HG03196 (cell line): ENCODE measurements around the gene POLR1H.
"Not testable (repeated sequence)": the region's sequence is repeated elsewhere in the genome, so short reads cannot be mapped to it uniquely, and the experiment has no call there.

Experiments
- ATAC-seq: cut with Tn5 transposase; IDR thresholded peaks from one replicate; pipeline ENCODE4 v1.9.1; 2021; ENCODE audit not compliant: unreplicated experiment

The POLR1H gene, protein sequence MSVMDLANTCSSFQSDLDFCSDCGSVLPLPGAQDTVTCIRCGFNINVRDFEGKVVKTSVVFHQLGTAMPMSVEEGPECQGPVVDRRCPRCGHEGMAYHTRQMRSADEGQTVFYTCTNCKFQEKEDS

GRCh38 chr6:30061092-30061857 lies at the start of gene POLR1H:
TSS of gene POLR1H (plus strand) at chr6:30061265. CDS start at chr6:30061525, 260 bp downstream.
- peak; percentile 86 for ATAC-seq

- no peak for ATAC-seq
These were observed 47.7 kb upstream of the POLR1H start for GRCh38 chr6:30013291-30013922.

- ATAC-seq = no peak
These were observed 41.2 kb upstream of the POLR1H start for GRCh38 chr6:30019819-30020218.

GRCh38 chr6:30020626-30021025 lies 40.4 kb upstream of the POLR1H start:
- ATAC-seq = no peak

GRCh38 chr6:30022189-30022588 lies 38.9 kb upstream of the POLR1H start:
- ATAC-seq = no peak

DNA sequence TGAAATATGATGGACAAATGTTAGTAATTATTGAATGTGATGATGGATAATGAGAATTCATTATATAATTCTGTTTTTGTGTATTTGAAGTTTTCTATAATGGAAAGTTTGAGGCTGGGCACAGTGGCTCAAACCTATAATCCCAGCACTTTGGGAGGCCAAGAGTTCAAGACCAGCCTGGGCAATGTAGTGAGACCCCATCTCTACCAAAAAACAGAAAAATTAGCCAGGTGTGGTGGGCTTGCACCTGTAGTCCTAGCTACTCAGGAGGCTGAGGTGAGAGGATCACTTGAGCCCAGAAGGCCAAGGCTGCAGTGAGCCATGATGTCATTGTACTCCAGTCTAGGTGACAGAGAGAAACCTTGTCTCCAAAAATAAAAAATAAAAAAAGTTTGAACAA lies 38.4 kb upstream of the POLR1H start:
- ATAC-seq = not testable (repeated sequence)

DNA sequence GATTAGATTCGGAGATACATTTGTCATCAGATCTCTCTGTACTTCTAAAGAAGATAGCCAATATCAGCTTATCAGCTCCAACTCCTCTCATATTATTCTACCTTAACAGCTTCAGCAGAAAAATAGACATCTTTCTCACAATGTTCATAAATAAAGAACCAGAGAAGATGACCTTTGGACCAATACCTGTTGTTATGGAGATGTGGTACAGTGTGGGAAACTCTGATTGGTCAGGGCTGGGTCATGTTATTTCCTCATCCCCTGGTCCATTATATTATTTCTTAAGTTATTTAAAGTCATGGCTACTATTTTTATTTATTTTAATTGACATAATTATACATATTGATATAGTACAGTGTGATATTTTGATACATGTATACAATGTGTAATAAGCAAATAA lies 35.9 kb upstream of the POLR1H start:
- ATAC-seq = no peak

- no peak for ATAC-seq
These were observed 31.5 kb upstream of the POLR1H start for GRCh38 chr6:30029588-30029987.

DNA sequence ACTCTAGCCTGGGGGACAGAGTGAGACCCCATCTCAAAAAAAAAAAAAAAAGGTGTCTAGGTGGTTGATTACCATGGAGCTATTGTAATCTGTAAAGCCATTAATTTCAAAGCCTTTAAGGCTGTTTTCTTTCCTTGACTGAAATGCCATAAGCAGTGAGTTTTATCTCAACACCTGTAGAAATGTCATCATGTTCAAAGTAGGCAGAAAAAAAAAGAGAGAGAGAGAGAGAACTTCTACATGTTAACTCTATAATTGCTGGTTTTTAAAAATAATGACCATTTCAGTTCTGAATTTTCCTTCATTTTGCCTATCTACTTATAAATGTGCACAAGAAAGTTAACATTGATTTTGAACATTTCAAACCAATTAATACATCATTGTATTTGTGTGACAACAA lies 29.7 kb upstream of the POLR1H start:
- ATAC-seq = no peak

GRCh38 chr6:30033440-30033839 lies 27.6 kb upstream of the POLR1H start:
- ATAC-seq = not testable (repeated sequence)

GRCh38 chr6:30035784-30036183 lies 25.3 kb upstream of the POLR1H start:
- no peak for ATAC-seq

DNA sequence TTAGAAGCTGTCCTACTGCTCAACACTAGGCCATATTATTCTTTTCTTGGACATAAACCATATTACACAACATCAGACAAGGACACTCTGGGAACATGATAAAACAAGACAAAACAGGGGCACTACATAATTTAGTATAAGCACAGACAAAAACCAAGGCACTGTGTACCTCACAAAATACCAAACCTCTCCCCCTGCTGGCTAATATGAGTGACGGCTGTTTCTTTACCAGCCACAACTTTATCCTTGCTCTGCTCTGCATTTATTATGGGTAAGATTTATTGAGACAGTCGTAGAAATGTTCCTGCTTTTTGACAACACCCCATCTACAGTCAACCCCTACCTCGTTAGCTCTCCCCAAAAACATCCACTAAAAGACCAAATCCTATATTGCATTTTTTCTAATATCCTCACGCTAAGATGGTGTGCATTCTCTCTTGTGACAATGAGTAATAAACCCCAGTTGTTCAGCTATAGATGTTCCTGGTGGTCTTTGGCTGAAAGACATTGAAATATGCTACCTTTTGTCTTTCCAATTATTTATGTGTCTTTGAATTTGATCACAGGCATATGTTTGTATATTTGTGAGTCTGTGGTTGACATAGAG lies 23.8 kb upstream of the POLR1H start:
- no peak for ATAC-seq

GRCh38 chr6:30041221-30041620 lies 19.8 kb upstream of the POLR1H start:
- ATAC-seq = no peak

GRCh38 chr6:30041821-30042220 lies 19.2 kb upstream of the POLR1H start:
- ATAC-seq = no peak

DNA sequence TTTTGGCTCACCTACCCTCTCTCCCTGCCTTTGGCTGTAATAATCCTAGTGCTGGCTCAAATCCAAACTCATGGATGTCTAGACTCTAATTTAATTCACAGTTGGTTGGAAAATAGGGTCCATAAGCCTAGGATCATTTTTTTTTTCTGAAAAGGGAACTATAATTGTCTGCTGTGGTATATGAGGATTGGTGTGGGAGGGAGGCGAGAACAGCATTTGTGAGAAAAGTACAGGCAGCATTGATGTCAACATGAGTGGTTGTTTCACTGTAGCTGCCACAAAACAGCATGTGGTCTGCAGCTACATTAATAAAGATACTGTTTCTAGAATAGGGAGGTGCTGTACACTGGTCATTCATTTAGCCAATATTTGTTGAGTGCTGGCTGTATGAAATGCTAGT lies 18.6 kb upstream of the POLR1H start:
- no peak for ATAC-seq

DNA sequence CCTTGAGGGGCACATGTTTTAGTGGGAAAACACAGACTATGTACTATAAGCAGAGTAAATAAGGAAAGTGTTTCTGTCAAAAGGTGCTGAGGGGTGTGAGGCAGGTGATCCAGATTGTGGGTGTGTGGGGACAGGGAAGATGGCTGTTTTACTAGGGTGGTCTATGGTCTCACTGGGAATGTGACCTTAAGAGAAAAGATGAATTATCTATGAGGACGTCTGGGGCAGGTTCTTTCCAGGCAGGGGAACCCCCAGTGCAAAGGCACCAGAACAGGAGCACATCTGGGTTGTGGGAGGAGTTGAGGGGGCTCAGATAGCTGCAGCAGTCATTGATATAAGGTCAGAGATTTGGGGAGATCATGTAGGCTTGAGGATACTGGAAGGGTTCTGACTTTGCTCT lies 18.2 kb upstream of the POLR1H start:
- no peak for ATAC-seq

GRCh38 chr6:30043744-30044143 lies 17.3 kb upstream of the POLR1H start:
- ATAC-seq = no peak

DNA sequence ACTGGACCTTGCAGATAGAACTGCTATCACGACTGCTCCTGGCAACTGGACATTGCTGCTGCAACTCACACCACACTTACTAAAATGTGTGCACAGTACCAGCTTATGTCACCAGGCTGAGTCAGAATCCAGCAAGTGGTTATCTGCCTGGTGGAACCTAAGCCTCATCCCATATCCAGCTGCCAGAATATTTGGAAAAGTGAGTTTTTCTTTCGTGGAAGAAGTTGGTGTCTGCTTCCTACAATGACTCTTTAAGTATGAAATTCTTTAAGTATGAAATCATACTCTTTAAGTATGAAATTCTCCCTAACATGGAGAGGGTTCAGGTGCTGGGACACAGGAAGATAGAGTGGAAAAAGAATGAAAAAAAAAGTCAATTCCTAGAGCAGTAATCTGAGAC lies 16.4 kb upstream of the POLR1H start:
- ATAC-seq = no peak

DNA sequence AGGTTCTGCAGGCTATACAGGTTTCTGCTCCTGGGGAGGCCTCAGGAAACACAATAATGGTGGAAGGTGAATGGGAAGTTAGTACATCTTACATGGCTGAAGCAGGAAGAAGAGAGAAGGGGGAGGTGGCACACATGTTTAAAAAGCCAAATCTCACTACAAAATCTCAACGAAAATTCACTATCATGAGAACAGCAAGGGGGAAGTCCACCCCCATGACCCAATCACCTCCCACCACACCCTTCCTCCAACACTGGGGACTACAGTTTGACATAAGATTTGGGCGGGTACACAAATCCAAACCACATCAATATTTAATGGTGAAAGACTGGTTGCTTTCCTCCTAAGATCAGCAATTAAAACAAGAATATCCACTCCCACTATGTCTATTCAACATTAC lies 13.8 kb upstream of the POLR1H start:
- ATAC-seq = no peak

- ATAC-seq = no peak
These were observed 7.4 kb upstream of the POLR1H start for GRCh38 chr6:30053682-30054081.

GRCh38 chr6:30055513-30055912 lies 5.6 kb upstream of the POLR1H start:
- ATAC-seq = no peak

DNA sequence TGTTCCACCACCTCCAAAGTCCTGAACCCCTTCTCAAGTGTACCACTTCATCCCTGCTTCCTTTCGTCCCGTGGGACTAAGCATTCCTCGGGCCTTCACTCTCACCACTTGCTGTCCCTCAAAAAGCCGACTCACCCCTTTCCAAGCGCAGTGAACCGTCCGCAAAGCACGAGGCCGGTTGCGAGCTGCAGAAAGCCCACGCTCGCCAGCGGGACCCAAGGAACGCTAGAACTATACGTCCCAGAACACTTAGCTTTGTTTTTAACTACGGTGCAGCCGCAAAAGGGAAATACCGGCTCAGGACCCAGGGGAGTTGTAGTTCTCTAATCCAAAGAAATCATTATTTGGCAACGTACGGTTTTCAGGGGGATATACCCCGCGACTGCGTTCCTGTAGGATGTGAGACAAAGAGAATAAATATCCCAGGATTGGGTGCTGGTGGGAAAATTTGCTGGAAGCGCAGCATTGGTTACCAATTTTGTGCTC lies 416 bp upstream of the POLR1H start:
- peak; percentile 31 for ATAC-seq
